Activated T-helper 9 cell treated with anti-CD3 and anti-CD28 coated beads, Interleukin-2, amount 50 U/mL, for 16 hours (primary cell): Measurements from ENCODE around the gene STRN3.
"Not testable (repeated sequence)": the region's sequence is repeated elsewhere in the genome, so short reads cannot be mapped to it uniquely, and the experiment has no call there.

Source experiments
- DNase-seq: peaks from one replicate; pipeline ENCODE4 v3.0.0-alpha.2; 2020; ENCODE audit warnings: low read depth

Gene STRN3

GRCh38 chr14:30906752-30907658 lies 119.2 kb downstream of the STRN3 start:
- no peak for DNase-seq

- no peak for DNase-seq
Measured at GRCh38 chr14:30903285-30904124, 122.7 kb downstream of the STRN3 start.

- DNase-seq = not testable (repeated sequence)
Measured at GRCh38 chr14:30897121-30897520, 129.1 kb downstream of the STRN3 start.

GRCh38 chr14:30896435-30896834 lies 129.7 kb downstream of the STRN3 start:
- DNase-seq = no peak

GRCh38 chr14:30894923-30895515 lies 131.2 kb downstream of the STRN3 start:
- no peak for DNase-seq

GRCh38 chr14:30893819-30894218 lies 132.4 kb downstream of the STRN3 start:
- no peak for DNase-seq

- DNase-seq = no peak
Measured at GRCh38 chr14:30889244-30889594, 137.0 kb downstream of the STRN3 start.

GRCh38 chr14:30888480-30889243 lies 137.5 kb downstream of the STRN3 start:
- DNase-seq = no peak

GRCh38 chr14:30885840-30886740 lies 140.1 kb downstream of the STRN3 start:
- no peak for DNase-seq

- DNase-seq = no peak
Measured at GRCh38 chr14:30884901-30885300, 141.3 kb downstream of the STRN3 start.

GRCh38 chr14:30883508-30884294 lies 142.5 kb downstream of the STRN3 start:
- DNase-seq = no peak

GRCh38 chr14:30882431-30882830 lies 143.7 kb downstream of the STRN3 start:
- no peak for DNase-seq

GRCh38 chr14:30876692-30877091 lies 149.5 kb downstream of the STRN3 start:
- no peak for DNase-seq

GRCh38 chr14:30875788-30876053 lies 150.5 kb downstream of the STRN3 start:
- no peak for DNase-seq

- no peak for DNase-seq
Measured at GRCh38 chr14:30874999-30875787, 151.0 kb downstream of the STRN3 start.

GRCh38 chr14:30874120-30874998 lies 151.8 kb downstream of the STRN3 start, which contains the start of gene COCH:
TSS of gene COCH (plus strand) at chr14:30874559. CDS start at chr14:30874939, 380 bp downstream.
- DNase-seq = no peak

GRCh38 chr14:30873308-30874119 lies 152.7 kb downstream of the STRN3 start:
- DNase-seq = no peak
